Nephron (organoid): ENCODE measurements around the gene NT5DC4.

Source experiments
- H3K27ac Mint-ChIP-seq, 3 experiments: 2 replicates each; pipeline ENCODE4 v1.8.0; 2020; ENCODE audit warnings: mixed read lengths in 3 of 3, mild to moderate bottlenecking in 2 of 3, moderate library complexity in 1 of 3
- H3K27me3 Mint-ChIP-seq: 2 replicates; pipeline ENCODE4 v1.8.0; 2021; ENCODE audit warnings: low read depth, mild to moderate bottlenecking, moderate library complexity, mixed read lengths
- H3K36me3 Mint-ChIP-seq: 2 replicates; pipeline ENCODE4 v1.8.0; 2020; ENCODE audit warnings: low read depth, mixed read lengths
- H3K4me1 Mint-ChIP-seq: 2 replicates; pipeline ENCODE4 v1.8.0; 2020; ENCODE audit warnings: mixed read lengths
- H3K4me3 Mint-ChIP-seq, 3 experiments: 2 replicates each; pipeline ENCODE4 v1.8.0; 2020; ENCODE audit warnings: mild to moderate bottlenecking in 3 of 3, mixed read lengths in 3 of 3, moderate library complexity in 2 of 3
- H3K9me3 Mint-ChIP-seq: 2 replicates; pipeline ENCODE4 v1.8.0; 2020; ENCODE audit warnings: mixed read lengths
- CTCF ChIP-seq, 3 experiments: fragments of 200-600 bp; sonication (generic); IDR thresholded peaks; one replicate each; pipeline ENCODE4 v1.5.0; 2021; ENCODE audit warnings: antibody characterized with exemption in 3 of 3; ENCODE audit not compliant: unreplicated experiment in 3 of 3

NT5DC4 gene

DNA sequence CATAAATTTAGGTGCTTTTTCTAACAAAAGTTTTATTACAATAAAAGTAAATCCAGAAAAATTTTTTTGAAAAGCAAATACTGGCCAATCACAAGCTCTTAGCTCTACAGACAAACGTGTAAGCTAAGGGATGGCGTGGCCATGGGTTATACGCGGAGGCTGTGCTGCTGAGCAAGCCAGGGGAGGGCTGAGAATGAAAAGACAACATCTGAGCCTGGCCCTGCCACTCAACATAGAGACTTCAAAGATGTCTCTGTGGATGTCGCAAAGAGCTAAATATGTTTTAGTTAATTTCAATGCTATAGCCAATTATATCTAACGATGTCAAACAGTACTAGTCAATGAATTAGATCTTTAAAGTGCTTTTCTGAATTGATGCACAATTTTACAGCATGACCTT lies 33.3 kb upstream of the NT5DC4 start:
- Mint-ChIP-seq H3K27ac (no peak overlapping the region), H3K27me3 (peaks cover 8% of the 10 kb centered on the region), H3K4me1 (peaks cover 21% of the 10 kb centered on the region), H3K9me3 (no peaks in the 10 kb centered on the region), H3K4me3 (no peak overlapping the region), H3K36me3 (no peaks in the 10 kb centered on the region)
- no peak for TF ChIP-seq CTCF (IDR thresholded peaks at IDR 0.05; ENCODE audit: unreplicated experiment in 3 of 3)

DNA sequence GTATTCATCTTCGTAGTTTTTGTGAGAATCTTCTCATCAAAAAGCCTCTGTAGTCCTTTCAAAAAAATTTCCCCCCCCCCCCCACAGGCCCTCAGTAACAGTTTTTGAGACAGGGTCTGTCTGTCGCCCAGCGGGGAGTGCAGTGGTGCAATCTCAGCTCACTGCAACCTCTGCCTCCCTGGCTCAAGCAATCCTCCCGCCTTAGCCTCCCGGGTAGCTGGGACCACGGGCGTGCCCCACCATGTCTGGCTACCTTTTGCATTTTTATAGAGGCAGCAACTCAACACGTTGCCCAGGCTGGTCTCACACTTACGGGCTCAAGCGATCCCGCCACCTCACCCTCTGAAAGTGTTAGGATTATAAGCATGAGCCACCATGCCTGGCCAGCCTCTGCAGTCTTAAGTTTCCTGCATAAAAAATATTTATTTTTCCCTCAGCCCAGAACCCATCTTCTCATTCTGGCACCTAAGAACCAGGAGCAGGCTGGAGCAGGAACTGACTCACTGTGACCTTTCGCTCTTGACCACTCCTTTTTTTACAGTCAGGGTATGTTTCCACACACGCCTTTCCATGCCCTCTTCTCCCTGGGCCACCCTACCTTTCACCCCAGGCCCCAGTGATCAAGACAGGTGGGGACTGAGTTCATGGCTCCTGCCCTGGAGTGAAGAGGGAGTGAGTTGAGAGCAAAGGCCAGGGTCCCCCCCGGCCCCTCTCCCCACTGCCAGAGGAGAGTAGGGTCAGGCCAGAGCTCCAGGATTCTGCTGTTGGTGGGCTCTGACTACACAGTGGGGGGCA lies 32.5 kb upstream of the NT5DC4 start:
- peaks cover 21% of the 10 kb centered on the region for H3K4me1 Mint-ChIP-seq
- no peaks in the 10 kb centered on the region for H3K9me3 Mint-ChIP-seq
- peaks cover 12% of the 10 kb centered on the region for H3K27me3 Mint-ChIP-seq
- H3K36me3 Mint-ChIP-seq: no peaks in the 10 kb centered on the region
- H3K4me3 Mint-ChIP-seq: no peak overlapping the region
- TF ChIP-seq CTCF (IDR thresholded peaks at IDR 0.05; ENCODE audit: unreplicated experiment in 3 of 3): no peak
- H3K27ac Mint-ChIP-seq: no peak overlapping the region

- peak overlapping the region in 1 of 3 experiments; percentile 60 for H3K27ac Mint-ChIP-seq
- TF ChIP-seq CTCF (IDR thresholded peaks at IDR 0.05; ENCODE audit: unreplicated experiment in 3 of 3): peak; percentile 35 to 36 (median 36)
- H3K36me3 Mint-ChIP-seq: no peaks in the 10 kb centered on the region
- peaks cover 6% of the 10 kb centered on the region for H3K4me1 Mint-ChIP-seq
- no peaks in the 10 kb centered on the region for H3K9me3 Mint-ChIP-seq
- H3K27me3 Mint-ChIP-seq: peaks cover 12% of the 10 kb centered on the region
- no peak overlapping the region for H3K4me3 Mint-ChIP-seq
Observed at GRCh38 chr2:112690853-112691401, 29.9 kb upstream of the NT5DC4 start.

DNA sequence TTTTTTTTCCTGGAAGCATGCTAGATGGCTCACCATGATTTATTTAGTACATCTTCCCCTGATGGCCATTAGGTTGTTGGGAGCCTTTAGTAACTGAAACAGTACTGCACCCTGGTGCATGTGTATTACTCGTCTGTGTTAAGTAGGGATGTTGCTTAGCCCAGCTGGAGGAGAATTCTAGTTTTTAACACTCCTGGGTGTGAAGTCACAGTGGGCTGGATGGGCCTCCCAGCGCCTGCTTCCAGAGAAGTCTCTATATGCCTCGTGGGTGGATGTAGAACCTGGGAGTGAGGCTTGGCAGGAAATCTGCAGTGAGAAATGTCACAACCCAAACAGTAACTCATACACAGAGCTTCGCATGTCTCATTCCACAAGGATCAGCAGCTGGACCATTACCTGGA lies 28.9 kb upstream of the NT5DC4 start:
- H3K27ac Mint-ChIP-seq: no peak overlapping the region
- no peaks in the 10 kb centered on the region for H3K36me3 Mint-ChIP-seq
- peaks cover 12% of the 10 kb centered on the region for H3K27me3 Mint-ChIP-seq
- H3K4me1 Mint-ChIP-seq: peaks cover 6% of the 10 kb centered on the region
- TF ChIP-seq CTCF (IDR thresholded peaks at IDR 0.05; ENCODE audit: unreplicated experiment in 3 of 3): no peak
- H3K9me3 Mint-ChIP-seq: no peaks in the 10 kb centered on the region
- H3K4me3 Mint-ChIP-seq: no peak overlapping the region

DNA sequence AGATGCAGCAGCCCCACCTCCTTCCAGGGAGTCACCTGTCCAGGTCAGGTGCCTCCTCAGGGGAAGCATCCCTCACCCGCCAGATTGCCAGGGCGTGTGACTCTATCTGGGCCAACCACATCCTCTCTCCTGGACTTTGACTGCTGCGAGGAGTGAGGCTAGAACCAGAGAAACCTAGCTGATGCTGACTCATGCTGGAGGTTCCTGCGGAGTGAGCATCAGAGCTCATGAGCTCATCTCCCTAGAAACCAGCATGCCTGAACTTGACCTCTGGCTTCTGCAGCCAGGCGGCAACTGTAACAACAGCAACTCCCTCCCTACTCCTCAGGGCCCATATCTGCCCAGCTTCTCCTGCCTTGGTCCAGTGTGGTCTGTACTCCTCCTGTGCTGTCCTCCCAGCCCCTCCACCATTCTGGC lies 28.3 kb upstream of the NT5DC4 start:
- Mint-ChIP-seq H3K27me3 (peaks cover 12% of the 10 kb centered on the region), H3K9me3 (no peaks in the 10 kb centered on the region), H3K27ac (peak overlapping the region in 1 of 3 experiments; percentile 62), H3K4me3 (no peak overlapping the region), H3K36me3 (no peaks in the 10 kb centered on the region), H3K4me1 (peaks cover 6% of the 10 kb centered on the region)
- TF ChIP-seq CTCF (IDR thresholded peaks at IDR 0.05; ENCODE audit: unreplicated experiment in 3 of 3): no peak

DNA sequence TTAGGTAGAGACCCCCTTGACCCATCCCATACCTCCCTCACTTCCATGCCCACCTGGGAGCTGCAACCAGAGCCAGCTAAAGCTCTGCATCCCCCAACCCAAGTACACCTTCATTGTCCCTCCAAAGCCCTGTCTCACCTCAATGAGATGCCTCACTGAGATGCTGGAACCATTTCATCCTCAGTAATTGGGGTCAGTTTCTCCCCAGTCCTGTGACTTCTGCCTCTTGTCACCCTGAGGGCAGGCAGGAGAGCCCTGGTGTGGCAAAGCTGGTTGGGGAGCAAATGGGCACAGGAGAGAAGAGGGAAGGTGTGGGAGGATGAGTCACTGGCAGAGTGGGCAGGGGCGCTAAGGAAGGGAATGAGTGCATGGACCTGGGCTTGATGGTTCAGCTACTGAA lies 27.9 kb upstream of the NT5DC4 start:
- no peaks in the 10 kb centered on the region for H3K9me3 Mint-ChIP-seq
- peaks cover 12% of the 10 kb centered on the region for H3K27me3 Mint-ChIP-seq
- H3K36me3 Mint-ChIP-seq: no peaks in the 10 kb centered on the region
- no peak overlapping the region for H3K4me3 Mint-ChIP-seq
- H3K27ac Mint-ChIP-seq: peak overlapping the region in 1 of 3 experiments; percentile 62
- TF ChIP-seq CTCF (IDR thresholded peaks at IDR 0.05; ENCODE audit: unreplicated experiment in 3 of 3): no peak
- H3K4me1 Mint-ChIP-seq: peaks cover 6% of the 10 kb centered on the region
